GM19043 (cell line): Measurements from ENCODE around the gene ADORA1.

Experiments
- ATAC-seq: cut with Tn5 transposase; IDR thresholded peaks from one replicate; pipeline ENCODE4 v1.9.1; 2021; ENCODE audit warnings: low read depth; ENCODE audit not compliant: unreplicated experiment

The ADORA1 gene

GRCh38 chr1:203138066-203138465, 10.5 kb downstream of the ADORA1 start:
- no peak for ATAC-seq

GRCh38 chr1:203139976-203140475, 12.5 kb downstream of the ADORA1 start:
- ATAC-seq, result no peak

- no peak for ATAC-seq
These were observed 13.4 kb downstream of the ADORA1 start for GRCh38 chr1:203140743-203141520.

GRCh38 chr1:203142124-203142523, 14.6 kb downstream of the ADORA1 start:
- ATAC-seq, result no peak

GRCh38 chr1:203142684-203143408, 15.3 kb downstream of the ADORA1 start:
- no peak for ATAC-seq

GRCh38 chr1:203143641-203144040, 16.1 kb downstream of the ADORA1 start:
- no peak for ATAC-seq

- no peak for ATAC-seq
These were observed 17.1 kb downstream of the ADORA1 start for GRCh38 chr1:203144661-203145060.

- no peak for ATAC-seq
These were observed 18.0 kb downstream of the ADORA1 start for GRCh38 chr1:203145321-203146041.

GRCh38 chr1:203146042-203146369, 18.5 kb downstream of the ADORA1 start:
- no peak for ATAC-seq

GRCh38 chr1:203146537-203146936, 19.0 kb downstream of the ADORA1 start:
- no peak for ATAC-seq

GRCh38 chr1:203147376-203147775, 19.9 kb downstream of the ADORA1 start:
- ATAC-seq, result no peak

- ATAC-seq, result no peak
These were observed 20.6 kb downstream of the ADORA1 start for GRCh38 chr1:203148127-203148526.

GRCh38 chr1:203148579-203148978, 21.1 kb downstream of the ADORA1 start:
- no peak for ATAC-seq

- ATAC-seq, result no peak
These were observed 21.8 kb downstream of the ADORA1 start for GRCh38 chr1:203149188-203149840.

- ATAC-seq, result no peak
These were observed 23.2 kb downstream of the ADORA1 start for GRCh38 chr1:203150511-203151297.

- ATAC-seq, result no peak
These were observed 24.0 kb downstream of the ADORA1 start for GRCh38 chr1:203151362-203152157.

GRCh38 chr1:203152158-203153034, 24.9 kb downstream of the ADORA1 start:
- ATAC-seq, result no peak
